ENCODE measurements around the gene DISC1.

DNA sequence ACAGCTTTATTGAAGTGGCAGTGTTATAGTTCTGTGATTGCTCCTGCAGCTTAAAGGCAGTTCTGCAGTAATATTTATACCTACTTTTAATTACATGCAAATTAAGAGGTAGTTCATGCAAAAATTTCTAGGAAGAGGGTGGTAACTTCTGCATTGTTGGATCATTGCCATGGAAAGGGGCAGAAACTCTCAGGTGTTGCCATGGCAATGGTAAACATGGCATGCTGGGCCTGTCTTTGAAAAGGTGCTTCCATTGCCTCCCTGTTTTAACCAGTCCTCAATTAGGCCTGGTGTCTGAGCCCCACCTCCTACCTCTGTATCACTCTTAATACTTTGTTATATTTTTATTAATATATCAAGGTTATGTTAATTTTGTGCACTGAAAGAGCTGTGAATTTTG lies 104.7 kb downstream of the DISC1 start:
- TF ChIP-seq EZH2 (IDR thresholded peaks at IDR 0.05; ENCODE audit: insufficient read depth, poor library complexity, severe bottlenecking) (no peak), EZH2phosphoT487 (IDR thresholded peaks at IDR 0.05; ENCODE audit: insufficient read depth, low read depth) (no peak)

All from GM23248 (cell line).